SK-N-SH (cell line): ENCODE data around the gene SETD1A.

Experiments used
- CTCF ChIP-seq: fragments of 200-600 bp; sonication (generic); IDR thresholded peaks from 2 replicates; pipeline ENCODE4 v1.6.1; 2017; ENCODE audit warnings: antibody characterized with exemption, mild to moderate bottlenecking, moderate library complexity
- EZH2phosphoT487 ChIP-seq: fragments of 200-600 bp; sonication (generic); IDR thresholded peaks from 2 replicates; pipeline ENCODE4 v1.6.1; 2017; ENCODE audit warnings: low read depth, mixed run types, mild to moderate bottlenecking, antibody characterized with exemption, moderate library complexity, borderline replicate concordance
- FOXM1 ChIP-seq: IDR thresholded peaks from 2 replicates; pipeline ENCODE4 v1.4.0; 2012; ENCODE audit warnings: low read depth, mild to moderate bottlenecking
- MAX ChIP-seq: IDR thresholded peaks from 2 replicates; pipeline ENCODE4 v1.4.0; 2012; ENCODE audit warnings: low read depth
- RFX5 ChIP-seq: IDR thresholded peaks from 2 replicates; pipeline ENCODE4 v1.6.1; 2012; ENCODE audit warnings: mild to moderate bottlenecking, improper control_type of control experiment, low read length
- TAF1 ChIP-seq: IDR thresholded peaks from 2 replicates; pipeline ENCODE4 v1.6.1; 2012; ENCODE audit warnings: low read depth, mild to moderate bottlenecking, low read length, moderate library complexity, borderline replicate concordance
- TCF12 ChIP-seq: IDR thresholded peaks from 2 replicates; pipeline ENCODE4 v1.4.0; 2012
- ZBTB33 ChIP-seq: IDR thresholded peaks from 2 replicates; pipeline ENCODE4 v1.4.0; 2012; ENCODE audit warnings: low read depth, borderline replicate concordance
- TF ChIP-seq, protein P1 (sequence below): IDR thresholded peaks from 2 replicates; pipeline ENCODE4 v1.6.1; 2012; ENCODE audit warnings: mild to moderate bottlenecking, low read depth, low read length, moderate library complexity

DNA sequence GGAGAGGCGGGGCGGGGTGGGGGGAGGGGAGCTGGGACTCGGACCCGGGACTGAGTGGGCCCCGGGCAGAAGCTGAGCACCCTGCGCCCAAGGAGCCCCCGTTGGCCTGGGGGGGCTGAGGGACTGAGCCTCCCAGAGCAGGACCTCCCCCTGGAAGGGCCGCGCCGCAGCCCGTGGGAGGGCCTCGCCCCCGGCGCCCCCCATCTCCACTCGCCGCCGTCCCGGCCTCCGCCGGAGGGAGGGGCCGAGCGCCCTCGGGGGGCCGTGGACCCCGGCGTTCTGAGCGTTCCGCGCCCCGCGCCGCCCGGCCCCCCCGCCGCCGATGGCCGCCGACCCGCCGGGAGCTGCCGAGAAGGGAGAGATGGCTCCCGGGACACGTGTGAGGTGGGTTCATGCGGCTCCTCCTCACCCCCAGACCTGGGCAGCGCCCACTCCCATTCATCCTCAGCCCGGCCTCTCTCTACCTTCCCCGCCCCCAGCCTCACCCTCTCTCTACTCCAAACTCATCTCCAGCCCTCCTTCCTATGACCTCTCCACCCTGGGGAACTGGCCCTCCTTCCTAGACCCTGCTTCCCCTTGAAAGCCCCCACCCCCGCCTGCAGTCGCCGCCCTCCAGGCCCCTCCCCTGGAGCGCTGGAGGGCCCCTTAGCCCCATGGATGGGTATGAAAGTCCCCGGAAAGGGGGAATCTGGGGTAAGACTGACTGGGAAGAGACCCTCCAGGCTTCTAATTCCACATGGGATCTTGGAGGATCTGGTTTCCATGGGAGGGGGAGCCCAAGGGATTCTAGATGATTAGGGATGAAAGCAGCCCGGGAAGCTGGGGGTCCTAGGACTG is 33.3 kb upstream of the SETD1A start:
- TF ChIP-seq RFX5 (no peak), ZBTB33 (no peak), CTCF (no peak), FOXM1 (no peak), TCF12 (no peak), EZH2phosphoT487 (no peak), TAF1 (no peak), MAX (no peak)
- TF ChIP-seq, protein P1, sequence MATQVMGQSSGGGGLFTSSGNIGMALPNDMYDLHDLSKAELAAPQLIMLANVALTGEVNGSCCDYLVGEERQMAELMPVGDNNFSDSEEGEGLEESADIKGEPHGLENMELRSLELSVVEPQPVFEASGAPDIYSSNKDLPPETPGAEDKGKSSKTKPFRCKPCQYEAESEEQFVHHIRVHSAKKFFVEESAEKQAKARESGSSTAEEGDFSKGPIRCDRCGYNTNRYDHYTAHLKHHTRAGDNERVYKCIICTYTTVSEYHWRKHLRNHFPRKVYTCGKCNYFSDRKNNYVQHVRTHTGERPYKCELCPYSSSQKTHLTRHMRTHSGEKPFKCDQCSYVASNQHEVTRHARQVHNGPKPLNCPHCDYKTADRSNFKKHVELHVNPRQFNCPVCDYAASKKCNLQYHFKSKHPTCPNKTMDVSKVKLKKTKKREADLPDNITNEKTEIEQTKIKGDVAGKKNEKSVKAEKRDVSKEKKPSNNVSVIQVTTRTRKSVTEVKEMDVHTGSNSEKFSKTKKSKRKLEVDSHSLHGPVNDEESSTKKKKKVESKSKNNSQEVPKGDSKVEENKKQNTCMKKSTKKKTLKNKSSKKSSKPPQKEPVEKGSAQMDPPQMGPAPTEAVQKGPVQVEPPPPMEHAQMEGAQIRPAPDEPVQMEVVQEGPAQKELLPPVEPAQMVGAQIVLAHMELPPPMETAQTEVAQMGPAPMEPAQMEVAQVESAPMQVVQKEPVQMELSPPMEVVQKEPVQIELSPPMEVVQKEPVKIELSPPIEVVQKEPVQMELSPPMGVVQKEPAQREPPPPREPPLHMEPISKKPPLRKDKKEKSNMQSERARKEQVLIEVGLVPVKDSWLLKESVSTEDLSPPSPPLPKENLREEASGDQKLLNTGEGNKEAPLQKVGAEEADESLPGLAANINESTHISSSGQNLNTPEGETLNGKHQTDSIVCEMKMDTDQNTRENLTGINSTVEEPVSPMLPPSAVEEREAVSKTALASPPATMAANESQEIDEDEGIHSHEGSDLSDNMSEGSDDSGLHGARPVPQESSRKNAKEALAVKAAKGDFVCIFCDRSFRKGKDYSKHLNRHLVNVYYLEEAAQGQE, result no peak
